IMR-90 (cell line): Measurements from ENCODE around the gene LAPTM5. TPM values are rescaled to one million over a fixed set of nuclear protein-coding genes. Genes with fewer than 3 reads are reported as not detected.

Experiments used
- ATAC-seq: fragments of 200-7000 bp; cut with Tn5 transposase; 2 replicates; pipeline ENCODE4 v1.9.1; 2020; ENCODE audit warnings: low read depth, mild to moderate bottlenecking, moderate library complexity
- BruUV-seq: library from RNA; stranded (reverse); fragments of 400-500 nt; replicated peaks from 2 replicates; lab custom pipeline; 2021; lab: Mats Ljungman, UMichigan
- CTCF ChIA-PET: fragments of 300-600 bp; formaldehyde crosslinking; extraction: SDS; loops from one replicate; lab custom pipeline; 2021; ENCODE audit warnings: antibody characterized with exemption; lab: Yijun Ruan, JAX
- POLR2A ChIA-PET: fragments of 300-600 bp; sonication (Branson Sonifier 250); formaldehyde crosslinking; loops from one replicate; lab custom pipeline; 2022; ENCODE audit warnings: antibody characterized with exemption; ENCODE audit not compliant: unreplicated experiment; lab: Charles Lee
- DNase-seq: peaks from one replicate; pipeline ENCODE4 v3.0.0; 2013
- H2AFZ ChIP-seq: replicated peaks from 2 replicates; pipeline ENCODE3; 2013; ENCODE audit warnings: low read length, mild to moderate bottlenecking; ENCODE audit not compliant: poor library complexity
- H2AK5ac ChIP-seq: 2 replicates; pipeline ENCODE4 v1.6.1; 2013; ENCODE audit warnings: low read depth, low read length, inconsistent platforms
- H2AK9ac ChIP-seq: replicated peaks from 2 replicates; pipeline ENCODE3; 2013; ENCODE audit warnings: mild to moderate bottlenecking, low read depth, low read length, moderate library complexity; ENCODE audit not compliant: poor library complexity
- H2BK120ac ChIP-seq: 2 replicates; pipeline ENCODE4 v1.6.1; 2013; ENCODE audit warnings: low read depth, low read length, inconsistent platforms
- H2BK15ac ChIP-seq: 3 replicates; pipeline ENCODE4 v1.6.1; 2013; ENCODE audit warnings: low read depth, low read length, inconsistent platforms
- H2BK20ac ChIP-seq: 2 replicates; pipeline ENCODE4 v1.6.1; 2013; ENCODE audit warnings: low read depth, mild to moderate bottlenecking, inconsistent platforms, low read length, moderate library complexity
- H2BK5ac ChIP-seq: 2 replicates; pipeline ENCODE4 v1.6.1; 2013; ENCODE audit warnings: mild to moderate bottlenecking, low read depth, low read length, inconsistent platforms; ENCODE audit not compliant: poor library complexity, severe bottlenecking
- H3K14ac ChIP-seq: replicated peaks from 2 replicates; pipeline ENCODE4 v1.6.1; 2013; ENCODE audit warnings: low read depth, low read length, inconsistent platforms
- H3K18ac ChIP-seq: 2 replicates; pipeline ENCODE4 v1.6.1; 2013; ENCODE audit warnings: low read depth, low read length, control low read depth
- H3K23ac ChIP-seq: 2 replicates; pipeline ENCODE4 v1.6.1; 2013; ENCODE audit warnings: low read depth, low read length, inconsistent platforms
- H3K27ac ChIP-seq: 2 replicates; pipeline ENCODE4 v1.5.1; 2013; ENCODE audit warnings: mild to moderate bottlenecking, control low read depth, low read length; ENCODE audit not compliant: insufficient read depth
- H3K27me3 ChIP-seq: 2 replicates; pipeline ENCODE4 v1.6.1; 2013; ENCODE audit warnings: low read length; ENCODE audit not compliant: control insufficient read depth, insufficient read depth
- H3K36me3 ChIP-seq: 2 replicates; pipeline ENCODE4 v1.6.1; 2013; ENCODE audit warnings: low read length, mixed read lengths; ENCODE audit not compliant: control insufficient read depth, insufficient read depth
- H3K4ac ChIP-seq: 2 replicates; pipeline ENCODE4 v1.6.1; 2013; ENCODE audit warnings: low read depth, low read length, inconsistent platforms
- H3K4me1 ChIP-seq: 2 replicates; pipeline ENCODE4 v1.6.1; 2013; ENCODE audit warnings: low read length, mixed read lengths; ENCODE audit not compliant: control insufficient read depth, insufficient read depth
- H3K4me2 ChIP-seq: 2 replicates; pipeline ENCODE4 v1.6.1; 2013; ENCODE audit warnings: low read depth, mild to moderate bottlenecking, control low read depth, low read length, moderate library complexity
- H3K4me3 ChIP-seq: 2 replicates; pipeline ENCODE4 v1.5.1; 2013; ENCODE audit warnings: low read depth, mild to moderate bottlenecking, control low read depth, low read length, moderate library complexity; ENCODE audit not compliant: insufficient read depth
- H3K56ac ChIP-seq: 2 replicates; pipeline ENCODE4 v1.6.1; 2013; ENCODE audit warnings: low read length, inconsistent platforms; ENCODE audit not compliant: insufficient read depth; ENCODE audit errors: extremely low read depth
- H3K79me1 ChIP-seq, 2 experiments: 2 replicates each; pipeline ENCODE4 v1.6.1; 2013; ENCODE audit warnings: low read length in 2 of 2, inconsistent platforms in 1 of 2, low read depth in 1 of 2
- H3K9ac ChIP-seq: 2 replicates; pipeline ENCODE4 v1.6.1; 2013; ENCODE audit warnings: low read depth, low read length, control low read depth
- H3K9me1 ChIP-seq: 2 replicates; pipeline ENCODE4 v1.6.1; 2013; ENCODE audit warnings: low read length, inconsistent platforms; ENCODE audit not compliant: insufficient read depth
- H3K9me3 ChIP-seq: 2 replicates; pipeline ENCODE4 v1.6.1; 2013; ENCODE audit warnings: low read length; ENCODE audit not compliant: control insufficient read depth, insufficient read depth
- H4K20me1 ChIP-seq: 2 replicates; pipeline ENCODE4 v1.6.1; 2013; ENCODE audit warnings: low read length, inconsistent platforms; ENCODE audit not compliant: insufficient read depth
- H4K5ac ChIP-seq: 2 replicates; pipeline ENCODE4 v1.6.1; 2013; ENCODE audit warnings: mild to moderate bottlenecking, low read depth, low read length, control low read depth
- H4K8ac ChIP-seq, 2 experiments: 2 replicates each; pipeline ENCODE4 v1.6.1; 2013; ENCODE audit warnings: low read depth in 2 of 2, low read length in 2 of 2, control low read depth in 1 of 2, inconsistent platforms in 1 of 2
- H4K91ac ChIP-seq: 2 replicates; pipeline ENCODE4 v1.6.1; 2013; ENCODE audit warnings: low read depth, low read length, inconsistent platforms; ENCODE audit not compliant: insufficient read depth
- BHLHE40 ChIP-seq: fragments of 150-350 bp; IDR thresholded peaks from 2 replicates; pipeline ENCODE4 v1.6.1; 2016; ENCODE audit warnings: mild to moderate bottlenecking, low read depth, low read length
- CEBPB ChIP-seq: IDR thresholded peaks from 2 replicates; pipeline ENCODE4 v1.6.1; 2012; ENCODE audit warnings: low read depth, low read length, improper control_type of control experiment
- CHD1 ChIP-seq: IDR thresholded peaks from 2 replicates; pipeline ENCODE4 v1.6.1; 2012; ENCODE audit warnings: low read depth, low read length, improper control_type of control experiment
- CTCF ChIP-seq: conservative IDR thresholded peaks from 2 replicates; pipeline ENCODE4 v1.5.1; 2012; ENCODE audit warnings: mild to moderate bottlenecking, low read depth, low read length, improper control_type of control experiment
- FOS ChIP-seq: fragments of 150-350 bp; IDR thresholded peaks from 2 replicates; pipeline ENCODE4 v1.6.1; 2016; ENCODE audit warnings: low read depth, low read length
- MAFK ChIP-seq: IDR thresholded peaks from 2 replicates; pipeline ENCODE4 v1.6.1; 2012; ENCODE audit warnings: low read depth, low read length, improper control_type of control experiment
- MAZ ChIP-seq: IDR thresholded peaks from 2 replicates; pipeline ENCODE4 v1.6.1; 2012; ENCODE audit warnings: low read depth, mild to moderate bottlenecking, low read length, improper control_type of control experiment, moderate library complexity, borderline replicate concordance
- MXI1 ChIP-seq: IDR thresholded peaks from 2 replicates; pipeline ENCODE4 v1.6.1; 2012; ENCODE audit warnings: low read depth, mild to moderate bottlenecking, low read length, moderate library complexity, borderline replicate concordance
- NFE2L2 ChIP-seq: fragments of 150-350 bp; IDR thresholded peaks from 2 replicates; pipeline ENCODE4 v1.6.1; 2016; ENCODE audit warnings: low read depth, mild to moderate bottlenecking, low read length
- POLR2A ChIP-seq: IDR thresholded peaks from 2 replicates; pipeline ENCODE4 v1.6.1; 2012; ENCODE audit warnings: mild to moderate bottlenecking, low read depth, low read length
- RAD21 ChIP-seq: IDR thresholded peaks from 2 replicates; pipeline ENCODE4 v1.6.1; 2012; ENCODE audit warnings: low read length, improper control_type of control experiment
- RCOR1 ChIP-seq: IDR thresholded peaks from 2 replicates; pipeline ENCODE4 v1.6.1; 2012; ENCODE audit warnings: mild to moderate bottlenecking, low read length, improper control_type of control experiment; ENCODE audit not compliant: insufficient replicate concordance
- RFX5 ChIP-seq: IDR thresholded peaks from 2 replicates; pipeline ENCODE4 v1.8.0; 2012; ENCODE audit warnings: low read depth, mild to moderate bottlenecking, low read length, moderate library complexity
- SMC3 ChIP-seq: fragments of 150-350 bp; IDR thresholded peaks from 2 replicates; pipeline ENCODE4 v1.6.1; 2016; ENCODE audit warnings: low read depth, mild to moderate bottlenecking, antibody characterized with exemption, low read length, moderate library complexity
- USF2 ChIP-seq: fragments of 150-350 bp; IDR thresholded peaks from 2 replicates; pipeline ENCODE4 v1.6.1; 2017; ENCODE audit warnings: mild to moderate bottlenecking, antibody characterized with exemption, low read length, low read depth
- WGBS, 2 experiments: methylation state at CpG; one replicate each; pipeline versions ENCODE4 v1.1.5 to v1.1.7; 2013; ENCODE audit warnings: missing lambda C conversion rate in 2 of 2; ENCODE audit not compliant: insufficient read length in 1 of 2; ENCODE audit errors: extremely low coverage in 2 of 2; 5-methylcytosine and 5-hydroxymethylcytosine counted together
- dilution Hi-C: fragments of 300-500 bp; cut with HindIII; formaldehyde crosslinking; loops from one replicate; pipeline ENCODE4 v1.14.3; 2018; ENCODE audit warnings: low sequenced_read_pairs; ENCODE audit not compliant: unreplicated experiment
- in situ Hi-C: fragments of 300-500 bp; cut with MboI; formaldehyde crosslinking; loops from 3 replicates; pipeline ENCODE4 v1.14.3; 2019; ENCODE audit warnings: low sequenced_read_pairs, inconsistent platforms, mixed read lengths
- intact Hi-C: fragments of 100-400 bp; cut with micrococcal nuclease; formaldehyde crosslinking; loops from 2 replicates; pipeline ENCODE4 v1.10.0; 2022
- polyA plus RNA-seq, 3 experiments: library from polyadenylated mRNA; depleted of rRNA; stranded (reverse); fragments of >200 nt; gene quantifications; 2 replicates each; pipeline ENCODE4 v1.2.3, GENCODE V29; 2012; ENCODE audit warnings: low replicate concordance in 1 of 3
- total RNA-seq: library from RNA; depleted of rRNA; stranded (reverse); fragments of >200 nt; gene quantifications from 2 replicates; pipeline ENCODE4 v1.2.3, GENCODE V29; 2012

LAPTM5 gene
- total and polyA plus RNA-seq, 2 of the 4 experiments (the other 2 are of a cell fraction), result 0.09 TPM; not detected in 1

GRCh38 chr1:30692948-30693301 lies 64.6 kb downstream of the LAPTM5 start:
- Histone ChIP-seq H3K4me2 (no peak overlapping the region), H3K9me1 (no peaks in the 10 kb centered on the region), H4K91ac (no peak overlapping the region), H2BK120ac (no peak overlapping the region), H2AK9ac (no peak overlapping the region), H3K4me1 (no peaks in the 10 kb centered on the region), H3K23ac (no peak overlapping the region), H2AK5ac (no peak overlapping the region), H3K27me3 (peaks cover 28% of the 10 kb centered on the region), H3K27ac (no peak overlapping the region), H4K8ac (no peak overlapping the region), H3K79me1 (no peaks in the 10 kb centered on the region), H4K20me1 (no peaks in the 10 kb centered on the region), H3K56ac (no peak overlapping the region), H4K5ac (no peak overlapping the region), H3K14ac (no peak overlapping the region), H2BK15ac (no peak overlapping the region), H3K4me3 (no peak overlapping the region), H3K9me3 (no peaks in the 10 kb centered on the region), H3K36me3 (no peaks in the 10 kb centered on the region), H2BK20ac (no peak overlapping the region), H2AFZ (peak overlapping the region; percentile 17), H3K9ac (no peak overlapping the region), H3K4ac (no peak overlapping the region), H2BK5ac (no peak overlapping the region), H3K18ac (no peak overlapping the region)
- ChIA-PET CTCF (no interaction called here), POLR2A (no interaction called here)
- intact Hi-C loops, result no loop called here
- dilution Hi-C loops, result no loop called here
- 50% methylated on average over 2 of the region's 7 CpGs; no CpG with 5 or more reads in 1 of the 2 experiments for WGBS, 2 experiments
- TF ChIP-seq CTCF (no peak), FOS (no peak), CHD1 (no peak), MAZ (no peak), RFX5 (no peak), BHLHE40 (no peak), NFE2L2 (no peak), POLR2A (no peak), RAD21 (no peak), MAFK (no peak), MXI1 (no peak), CEBPB (no peak), RCOR1 (no peak), USF2 (no peak), SMC3 (no peak)
- no TSS peak for BruUV-seq
- ATAC-seq (no peak), DNase-seq (no peak)
- in situ Hi-C loops, result no loop called here
